BJ (cell line): ENCODE results near the gene PPP1R16B. TPM values are rescaled to one million over a fixed set of nuclear protein-coding genes. Genes with fewer than 3 reads are reported as not detected.

Experiments
- CTCF ChIA-PET: fragments of 350-600 bp; formaldehyde crosslinking; extraction: SDS; loops from one replicate; lab custom pipeline; 2021; ENCODE audit warnings: antibody characterized with exemption, inconsistent platforms; lab: Yijun Ruan, JAX
- POLR2A ChIA-PET: fragments of 300-600 bp; sonication (Branson Sonifier 250); formaldehyde crosslinking; extraction: SDS; loops from one replicate; lab custom pipeline; 2021; ENCODE audit warnings: antibody characterized with exemption; lab: Charles Lee
- DNase-seq: peaks from one replicate; pipeline ENCODE4 v3.0.0-alpha.2; 2011; ENCODE audit warnings: low read depth
- H3K27me3 ChIP-seq: 2 replicates; pipeline ENCODE4 v1.6.0; 2011; ENCODE audit warnings: low read length; ENCODE audit not compliant: control insufficient read depth, insufficient read depth
- H3K36me3 ChIP-seq: 2 replicates; pipeline ENCODE4 v1.5.1; 2011; ENCODE audit warnings: low read length; ENCODE audit not compliant: control insufficient read depth, insufficient read depth
- H3K4me3 ChIP-seq: 2 replicates; pipeline ENCODE4 v1.5.1; 2011; ENCODE audit warnings: low read depth, mild to moderate bottlenecking, control low read depth, low read length
- CTCF ChIP-seq: IDR thresholded peaks from 2 replicates; pipeline ENCODE4 v1.5.1; 2011; ENCODE audit warnings: low read depth, mild to moderate bottlenecking, control low read depth, inconsistent platforms, low read length, moderate library complexity; ENCODE audit not compliant: insufficient read depth
- polyA plus RNA-seq: library from polyadenylated mRNA; depleted of rRNA; stranded (reverse); fragments of >200 nt; gene quantifications from 2 replicates; pipeline ENCODE4 v1.2.3, GENCODE V29; 2011

PPP1R16B gene
- polyA plus RNA-seq, 1 experiment, result not detected

GRCh38 chr20:38828514-38829295 is 23.2 kb downstream of the PPP1R16B start:
- CTCF ChIA-PET, result no interaction called here
- TF ChIP-seq CTCF, result no peak
- DNase-seq, result no peak
- no peak overlapping the region for H3K4me3 ChIP-seq
- POLR2A ChIA-PET, result no interaction called here
- no peaks in the 10 kb centered on the region for H3K36me3 ChIP-seq
- peaks cover 6% of the 10 kb centered on the region for H3K27me3 ChIP-seq

GRCh38 chr20:38829296-38829875 is 23.9 kb downstream of the PPP1R16B start:
- POLR2A ChIA-PET, result no interaction called here

GRCh38 chr20:38830356-38830755 is 24.9 kb downstream of the PPP1R16B start:
- ChIA-PET POLR2A (no interaction called here), CTCF (no interaction called here)
- TF ChIP-seq CTCF, result no peak
- Histone ChIP-seq H3K36me3 (no peaks in the 10 kb centered on the region), H3K27me3 (0 out of 2 replicates have a peak, but pooled peaks cover 1% of the 10 kb centered on the region), H3K4me3 (no peak overlapping the region)
- no peak for DNase-seq

More at GRCh38 chr20:38829296-38829875, 23.9 kb downstream of the PPP1R16B start:
- TF ChIP-seq CTCF, result no peak
- no peak for DNase-seq
- CTCF ChIA-PET, result no interaction called here
- Histone ChIP-seq H3K4me3 (no peak overlapping the region), H3K27me3 (peaks cover 6% of the 10 kb centered on the region), H3K36me3 (no peaks in the 10 kb centered on the region)

GRCh38 chr20:38831049-38831691 is 25.7 kb downstream of the PPP1R16B start:
- CTCF ChIA-PET, result no interaction called here
- H3K36me3 ChIP-seq, result no peaks in the 10 kb centered on the region
- no peak for TF ChIP-seq CTCF
- DNase-seq, result no peak
- POLR2A ChIA-PET, result no interaction called here
- no peak overlapping the region for H3K4me3 ChIP-seq
- 0 out of 2 replicates have a peak, but pooled peaks cover 1% of the 10 kb centered on the region for H3K27me3 ChIP-seq

- CTCF ChIA-PET, result no interaction called here
- no peak for DNase-seq
- POLR2A ChIA-PET, result no interaction called here
- no peak for TF ChIP-seq CTCF
- no peaks in the 10 kb centered on the region for H3K36me3 ChIP-seq
- H3K4me3 ChIP-seq, result no peak overlapping the region
- peaks cover 3% of the 10 kb centered on the region; the same call in 1 of the 2 replicates for H3K27me3 ChIP-seq
Observed at GRCh38 chr20:38831995-38832620, 26.6 kb downstream of the PPP1R16B start.
